Heart right ventricle (tissue), 16 donors: ENCODE data around the gene ITGA6. TPM values are rescaled to one million over a fixed set of nuclear protein-coding genes. Genes with fewer than 3 reads are reported as not detected.
"Not testable (repeated sequence)": the region's sequence is repeated elsewhere in the genome, so short reads cannot be mapped to it uniquely, and the experiment has no call there.

Experiments used
- ATAC-seq, 8 donors: fragments of 200-7000 bp; cut with Tn5 transposase; one replicate each; pipeline ENCODE4 v1.9.1; 2020; ENCODE audit warnings: mild to moderate bottlenecking in 8 of 8, moderate library complexity in 8 of 8, moderate number of reproducible peaks in 1 of 8
- DNase-seq, 2 donors: peaks; one replicate each; pipeline ENCODE4 v3.0.0-alpha.2; 2020
- H3K27ac ChIP-seq, 10 donors: fragments of 200-600 bp; sonication (generic) in 2 of 10; one replicate each; pipeline versions ENCODE4 v1.5.0 to v1.8.0; 2020 to 2022; ENCODE audit warnings: mild to moderate bottlenecking in 3 of 10
- H3K27me3 ChIP-seq, 7 donors: fragments of 200-600 bp; one replicate each; pipeline ENCODE4 v1.8.0; 2021 to 2022; ENCODE audit warnings: mild to moderate bottlenecking in 2 of 7
- H3K36me3 ChIP-seq, 9 donors: fragments of 200-600 bp; sonication (generic) in 1 of 9; one replicate each; pipeline versions ENCODE4 v1.5.0 to v1.8.0; 2020 to 2022; ENCODE audit warnings: mild to moderate bottlenecking in 2 of 9
- H3K4me1 ChIP-seq, 9 donors: fragments of 200-600 bp; sonication (generic) in 1 of 9; one replicate each; pipeline versions ENCODE4 v1.5.0 to v1.8.0; 2020 to 2022; ENCODE audit warnings: mild to moderate bottlenecking in 4 of 9
- H3K4me3 ChIP-seq, 10 donors: fragments of 200-600 bp; sonication (generic) in 2 of 10; one replicate each; pipeline versions ENCODE4 v1.5.0 to v1.8.0; 2020 to 2022; ENCODE audit warnings: mild to moderate bottlenecking in 7 of 10, moderate library complexity in 2 of 10
- H3K9me3 ChIP-seq, 11 donors: fragments of 200-600 bp in 10 of 11; sonication (generic) in 2 of 11; one replicate each; pipeline versions ENCODE4 v1.5.0 to v1.8.0; 2013 to 2022; ENCODE audit warnings: mild to moderate bottlenecking in 2 of 11, control low read depth in 1 of 11, moderate library complexity in 1 of 11
- CTCF ChIP-seq, 9 donors: fragments of 200-600 bp; sonication (generic) in 2 of 9; IDR thresholded peaks; one replicate each; pipeline versions ENCODE4 v1.5.0 to v1.8.0; 2021 to 2022; ENCODE audit warnings: antibody characterized with exemption in 9 of 9, mild to moderate bottlenecking in 5 of 9, moderate library complexity in 1 of 9
- WGBS, 2 donors: extraction: QIAGEN DNeasy Blood & Tissue Kit; methylation state at CpG; one replicate each; pipeline ENCODE4 v1.1.7; 2013; ENCODE audit warnings: inconsistent platforms in 1 of 2; 5-methylcytosine and 5-hydroxymethylcytosine counted together
- intact Hi-C, 10 donors: fragments of 100-400 bp; cut with DNase I; formaldehyde crosslinking; loops; one replicate each; pipeline versions ENCODE4 v1.11.1 to v1.14.2; 2022
- polyA plus RNA-seq, 2 donors: library from polyadenylated mRNA; stranded (reverse); fragments of 200-250 nt; gene quantifications; one replicate each; pipeline ENCODE4 v1.2.3, GENCODE V29; 2013
- total RNA-seq, 10 donors: library from RNA; stranded (reverse); fragmentation: NEBNext Ultra II Directional in 3 of 10; extraction: Animal tissue kit (Norgen Biotek cat#: 25700) in 3 of 10; gene quantifications; one replicate each; pipeline versions ENCODE4 v1.2.1 to v1.2.4, GENCODE V29; 2021 to 2023
- donor health status: Arrhythmogenic right ventricular cardiomyopathy.
- donor health status: ischemic (EF 13 %, LVEDD 7.1; RV severe dilation, severe dysfunction).
- donor health status: healthy with polysubstance abuse.
- donor health status: DM: no; HTN: yes; CAD: no.
- donor health status: DM: no; HTN: no; CAD: no.
- donor health status: ischemic (EF 25% LVEDD 6.9; RV normal size, moderate dysfunction).
- donor health status: ischemic (EF 25% LVEDD 5.7; RV mildly dilated, moderate dysfunction).
- donor health status: healthy.
- donor health status: DM: yes; HTN: yes; CAD: no.
- donor health status: Ischemic cardiomyopathy.
- donor health status: ischemic (EF 35%, LVEDD 5.7; RV mildly dilated, moderate dysfunction).
- donor health status: nonischemic (EF 11% LVEDD 7.7; RV severe dilation, severe dysfunction).
- donor health status: DM: yes; HTN: yes; CAD: no.
- donor health status: PGD.
- donor health status: ischemic (EF 29% LVEDD 5.4; RV normal size, mild dysfunction).
- donor health status: nonischemic (EF 23%, LVEDD 6.1; RV moderate dilation, normal function).

The ITGA6 gene
- total and polyA plus RNA-seq, 12 donors = 22.1 to 68.3 (median 45.1) TPM

- intact Hi-C loops = no loop called here
- H3K4me1 ChIP-seq = no peaks in the 10 kb centered on the region
- DNase-seq (no peak), ATAC-seq (no peak)
- TF ChIP-seq CTCF (IDR thresholded peaks at IDR 0.05) = no peak
- H3K27ac ChIP-seq = no peak overlapping the region
- peaks cover 0 to 5% (median 0%) of the 10 kb centered on the region in 9 donors for H3K36me3 ChIP-seq
- H3K4me3 ChIP-seq = no peak overlapping the region
- 91 to 94% methylated on average over 2 of the region's 2 CpGs for WGBS, 2 donors
- H3K27me3 ChIP-seq = no peaks in the 10 kb centered on the region
- peaks cover 0 to 28% (median 4%) of the 10 kb centered on the region in 11 donors for H3K9me3 ChIP-seq
Measured at GRCh38 chr2:172531309-172531708, 103.9 kb downstream of the ITGA6 start.

- H3K4me1 ChIP-seq, H3K27ac ChIP-seq, H3K36me3 ChIP-seq, ATAC-seq, DNase-seq, intact Hi-C loops, H3K4me3 ChIP-seq, H3K27me3 ChIP-seq: not testable (repeated sequence)
- WGBS, 2 donors = 95 to 96% methylated on average over 2 of the region's 2 CpGs
- H3K9me3 ChIP-seq = peaks cover 0 to 18% (median 0%) of the 10 kb centered on the region in 11 donors
Measured at GRCh38 chr2:172532461-172532860, 105.1 kb downstream of the ITGA6 start.

- Histone ChIP-seq H3K27me3 (no peaks in the 10 kb centered on the region), H3K4me3 (no peak overlapping the region), H3K36me3 (peaks cover 0 to 5% (median 0%) of the 10 kb centered on the region in 9 donors), H3K9me3 (peaks cover 0 to 15% (median 0%) of the 10 kb centered on the region in 11 donors), H3K4me1 (no peaks in the 10 kb centered on the region), H3K27ac (no peak overlapping the region)
- TF ChIP-seq CTCF (IDR thresholded peaks at IDR 0.05) = no peak
- intact Hi-C loops = no loop called here
- no peak for ATAC-seq
- no peak for DNase-seq
- WGBS, 2 donors = 95 to 100% methylated on average over 1 of the region's 1 CpG
Measured at GRCh38 chr2:172533687-172534086, 106.3 kb downstream of the ITGA6 start.

GRCh38 chr2:172535119-172535518 lies 107.7 kb downstream of the ITGA6 start:
- peaks cover 0 to 26% (median 3%) of the 10 kb centered on the region in 11 donors for H3K9me3 ChIP-seq
- peaks cover 0 to 3% (median 0%) of the 10 kb centered on the region in 9 donors for H3K36me3 ChIP-seq
- DNase-seq (no peak), ATAC-seq (no peak)
- H3K27ac ChIP-seq = no peak overlapping the region
- H3K4me3 ChIP-seq = no peak overlapping the region
- no peaks in the 10 kb centered on the region for H3K4me1 ChIP-seq
- H3K27me3 ChIP-seq = no peaks in the 10 kb centered on the region
- intact Hi-C loops = no loop called here
- no peak for TF ChIP-seq CTCF (IDR thresholded peaks at IDR 0.05)
- 99 to 100% methylated on average over 3 of the region's 3 CpGs for WGBS, 2 donors

GRCh38 chr2:172537851-172538250 lies 110.5 kb downstream of the ITGA6 start:
- DNase-seq, H3K4me1 ChIP-seq, ATAC-seq, intact Hi-C loops, H3K4me3 ChIP-seq, H3K27ac ChIP-seq, H3K36me3 ChIP-seq, H3K27me3 ChIP-seq: not testable (repeated sequence)
- peaks cover 0 to 28% (median 3%) of the 10 kb centered on the region in 11 donors for H3K9me3 ChIP-seq
- 96 to 100% methylated on average over 6 to 30 of the region's 37 CpGs for WGBS, 2 donors
